Right kidney (tissue), 9 donors: ENCODE data around the gene UBR1.
"Not testable (repeated sequence)": the region's sequence is repeated elsewhere in the genome, so short reads cannot be mapped to it uniquely, and the experiment has no call there.

Source experiments
- DNase-seq: peaks from one replicate; pipeline ENCODE4 v3.0.0-alpha.2; 2016
- long read RNA-seq, 8 donors: transcript quantifications; one replicate each; lab custom pipeline, GENCODE V29; 2026

UBR1 gene
- long read RNA-seq, donor 1, partial matches to known transcripts, result 0 of 2 reads
- long read RNA-seq, donor 1, other reads (novel, unspliced or antisense), result 0 of 2 reads
- long read RNA-seq, donor 2, result 0 reads
- long read RNA-seq, donor 3, result 0 reads
- long read RNA-seq, donor 4, partial matches to known transcripts, result 0 of 1 reads
- long read RNA-seq, donor 4, other reads (novel, unspliced or antisense), result 0 of 1 reads
- long read RNA-seq, donor 5, result 0 reads
- long read RNA-seq, donor 6, result 0 reads
- long read RNA-seq, donor 7, result 0 reads
- long read RNA-seq, donor 8, partial matches to known transcripts, result 9 of 9 reads
- long read RNA-seq, donor 8, other reads (novel, unspliced or antisense), result 0 of 9 reads

DNA sequence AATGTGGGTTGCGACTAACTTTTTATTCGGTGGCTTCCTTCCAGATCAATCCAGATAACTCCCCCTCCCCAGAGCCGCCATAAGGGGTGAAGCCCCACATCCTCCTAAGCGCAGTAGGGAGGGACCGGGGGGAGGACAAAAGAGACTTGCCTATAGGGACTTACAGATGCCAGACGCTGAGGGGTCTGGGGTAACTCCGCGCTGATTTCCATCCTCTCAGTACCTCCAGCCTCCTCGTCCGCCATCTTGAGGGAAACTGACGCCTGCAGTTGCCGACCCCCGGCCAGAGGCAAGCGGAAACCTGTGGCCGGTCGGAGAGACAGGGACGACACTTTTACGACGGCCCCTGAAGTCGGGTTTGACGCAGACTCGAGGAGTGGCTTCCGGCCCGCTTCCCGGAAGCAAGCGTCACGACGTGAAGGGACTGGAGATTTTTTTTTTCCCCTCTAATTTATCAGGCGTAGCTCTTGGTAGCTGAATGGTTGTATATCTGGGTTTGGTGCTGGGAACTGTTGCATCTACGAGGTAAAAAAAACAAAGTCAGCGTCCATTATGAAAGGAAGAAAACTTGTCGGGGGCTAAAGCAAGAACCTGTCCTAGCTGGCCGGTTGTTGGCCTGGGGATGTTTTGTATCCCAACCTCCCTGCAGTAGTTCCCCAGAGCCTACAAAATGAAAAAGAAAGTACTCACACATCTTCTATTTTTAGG, at the start of gene UBR1:
Gene UBR1 (minus strand): TSS at position 261 of the 708 bp plus-strand sequence. CDS start 16 bp downstream, at position 245.
- DNase-seq, result peak; percentile 82

DNA sequence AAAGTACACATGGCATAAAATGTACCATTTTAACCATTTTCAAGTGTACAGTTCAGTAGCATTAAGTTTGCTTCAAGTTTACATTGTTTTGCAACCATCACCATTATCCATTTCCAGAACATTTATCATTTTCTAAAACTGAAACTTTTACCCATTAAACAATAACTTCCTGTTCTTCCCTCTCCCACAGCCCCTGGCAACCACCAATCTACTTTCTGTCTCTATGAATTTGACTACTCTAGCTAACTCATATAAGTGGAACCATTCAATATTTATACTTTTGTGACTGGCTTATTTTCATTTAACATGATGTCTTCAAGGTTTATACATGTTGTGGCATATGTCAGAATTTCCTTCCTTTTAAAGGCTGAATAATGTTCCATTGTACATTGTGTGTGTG, 47.4 kb upstream of the UBR1 start:
- no peak for DNase-seq

DNA sequence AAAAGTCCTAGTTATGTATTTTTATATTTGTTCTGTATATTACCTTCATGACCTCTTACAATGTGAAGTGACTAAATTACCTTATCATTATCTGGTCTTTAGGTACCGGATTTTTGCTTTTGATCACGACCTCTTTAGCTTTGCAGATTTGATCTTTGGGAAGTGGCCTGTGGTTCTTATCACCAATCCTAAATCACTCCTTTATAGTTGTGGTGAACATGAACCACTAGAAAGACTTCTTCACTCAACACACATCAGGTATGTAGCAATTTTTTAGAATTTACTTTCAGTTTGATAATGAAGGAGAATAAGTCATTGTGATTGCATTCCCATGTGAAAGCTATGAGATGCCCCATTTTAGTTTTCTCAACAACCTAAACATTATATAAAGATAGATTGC, 45.9 kb upstream of the UBR1 start:
- DNase-seq, result no peak

DNA sequence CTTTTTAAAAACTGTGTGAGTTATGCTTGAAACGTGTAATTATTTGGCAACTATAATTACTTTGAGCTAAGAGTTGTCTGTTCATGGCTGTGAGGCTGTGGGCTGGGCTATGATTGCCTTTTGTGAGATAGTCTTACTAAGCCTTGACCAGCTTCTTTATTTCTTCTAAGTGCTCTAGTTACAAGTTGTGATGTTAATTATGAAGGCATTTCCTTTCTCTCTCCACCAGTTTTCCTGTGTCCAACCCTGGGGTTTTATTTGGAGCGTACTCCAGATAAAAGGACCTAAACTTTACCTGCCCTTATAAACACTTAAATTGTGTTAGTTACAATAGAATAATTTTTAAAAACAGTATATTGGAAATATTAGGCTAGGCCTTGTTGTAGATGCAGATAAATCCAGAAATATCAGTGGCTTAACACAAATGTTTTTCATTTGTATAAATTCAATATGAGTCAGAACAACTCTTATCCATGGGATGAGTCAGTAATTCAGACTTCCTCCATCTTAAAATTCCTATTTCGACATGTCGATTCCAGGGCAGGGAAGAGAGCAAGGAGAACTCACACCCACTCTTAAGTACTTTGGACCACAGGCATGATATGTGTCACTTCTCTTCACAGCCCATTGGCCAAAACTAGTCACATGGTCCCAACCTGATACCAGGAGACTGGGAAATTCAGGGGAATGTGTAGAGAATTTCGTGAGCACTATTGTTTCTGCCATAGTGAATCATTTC, 44.5 kb upstream of the UBR1 start:
- no peak for DNase-seq

GRCh38 chr15:43146184-43146583, 40.3 kb upstream of the UBR1 start:
- DNase-seq, result no peak

GRCh38 chr15:43144512-43144911, 38.7 kb upstream of the UBR1 start:
- DNase-seq, result no peak

DNA sequence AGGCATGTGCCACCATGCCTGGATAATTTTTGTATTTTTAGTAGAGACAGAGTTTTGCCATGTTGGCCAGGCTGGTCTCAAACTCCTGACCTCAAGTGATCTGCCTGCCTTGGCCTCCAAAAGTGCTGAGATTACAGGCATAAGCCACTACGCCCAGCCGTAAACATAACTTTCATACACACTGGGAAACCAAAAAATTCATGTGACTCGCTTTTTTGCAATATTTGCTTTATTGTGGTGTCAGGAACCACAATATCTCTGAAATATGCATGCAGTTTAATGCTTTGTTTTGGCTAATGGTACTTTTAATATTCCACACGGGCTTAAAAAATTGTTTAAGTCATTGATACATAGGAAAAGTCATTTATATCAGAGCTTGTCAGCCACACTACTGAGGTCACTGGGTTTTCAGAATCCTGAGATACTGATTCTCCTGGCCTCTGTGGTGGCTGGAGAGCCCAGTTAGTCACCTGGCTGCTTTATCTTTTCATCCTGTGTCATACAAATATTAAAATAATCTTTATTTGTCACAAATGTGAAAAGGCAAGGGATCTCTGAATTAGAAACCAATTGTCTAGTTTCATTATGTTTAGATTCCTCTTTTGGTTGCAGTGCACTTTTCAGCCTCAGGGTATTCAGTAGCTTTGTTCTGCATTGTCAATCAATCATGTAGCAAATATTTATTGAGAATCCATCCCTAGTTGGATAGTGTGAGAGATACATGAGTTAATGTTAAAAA, 37.5 kb upstream of the UBR1 start:
- no peak for DNase-seq

- no peak for DNase-seq
Measured at GRCh38 chr15:43135351-43135750, 29.5 kb upstream of the UBR1 start.

DNA sequence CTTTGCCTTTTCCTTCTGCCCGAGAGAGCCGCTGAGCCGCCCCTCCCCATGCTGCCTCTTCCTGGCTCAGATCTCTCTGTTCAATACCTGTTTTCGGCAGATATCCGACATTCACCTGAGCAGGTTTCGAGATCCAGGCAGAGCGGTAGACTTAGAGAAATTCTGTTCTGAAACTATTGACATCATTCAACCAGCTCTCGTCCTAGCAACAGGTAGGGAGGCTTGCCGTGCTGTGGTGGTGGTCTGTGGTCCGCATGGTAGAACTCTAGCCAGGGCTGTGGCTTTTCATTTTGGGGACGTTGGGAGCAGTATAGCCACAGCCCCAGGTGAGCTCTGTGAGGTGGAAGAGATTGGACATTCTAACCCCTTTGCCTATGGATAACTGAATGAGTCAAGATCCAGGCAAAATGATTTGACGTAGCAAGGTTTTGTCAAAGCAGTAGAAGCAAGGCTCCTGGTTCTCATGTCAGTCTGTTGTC, 28.4 kb upstream of the UBR1 start:
- DNase-seq, result no peak

- DNase-seq, result peak; percentile 87
Measured at GRCh38 chr15:43133430-43134156, 27.8 kb upstream of the UBR1 start, which contains the start of gene TMEM62. Gene TMEM62, plus strand, starts transcription at chr15:43133586. Its CDS starts 217 bp downstream, at chr15:43133803.

DNA sequence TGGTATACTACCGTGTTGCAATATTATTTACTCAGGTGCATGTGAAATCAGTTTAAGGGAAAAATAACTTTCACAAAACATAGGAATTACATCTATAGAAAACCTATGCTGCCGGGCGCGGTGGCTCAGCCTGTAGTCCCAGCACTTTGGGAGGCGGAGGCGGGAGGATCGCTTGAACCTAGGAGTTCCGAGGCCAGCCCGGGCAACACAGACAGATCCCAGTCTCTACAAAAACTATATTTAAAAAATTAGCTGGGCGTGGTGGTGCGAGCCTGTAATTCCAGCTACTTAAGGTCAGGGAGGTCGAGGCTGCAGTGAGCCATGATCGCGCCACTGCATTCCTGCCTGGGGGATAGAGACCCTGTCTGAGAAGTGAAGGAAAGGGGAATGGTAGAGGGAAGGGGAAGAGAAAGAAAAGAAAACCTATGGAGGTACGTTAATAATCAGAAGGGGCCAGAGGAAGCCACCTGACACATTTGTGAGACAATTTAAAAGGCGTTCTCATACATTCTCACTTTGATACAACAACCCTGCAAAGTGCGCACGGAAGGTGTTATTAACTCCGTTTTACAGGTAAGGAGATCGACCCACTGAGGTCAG, 27.1 kb upstream of the UBR1 start:
- DNase-seq, result no peak

GRCh38 chr15:43128980-43129335, 23.1 kb upstream of the UBR1 start:
- no peak for DNase-seq

DNA sequence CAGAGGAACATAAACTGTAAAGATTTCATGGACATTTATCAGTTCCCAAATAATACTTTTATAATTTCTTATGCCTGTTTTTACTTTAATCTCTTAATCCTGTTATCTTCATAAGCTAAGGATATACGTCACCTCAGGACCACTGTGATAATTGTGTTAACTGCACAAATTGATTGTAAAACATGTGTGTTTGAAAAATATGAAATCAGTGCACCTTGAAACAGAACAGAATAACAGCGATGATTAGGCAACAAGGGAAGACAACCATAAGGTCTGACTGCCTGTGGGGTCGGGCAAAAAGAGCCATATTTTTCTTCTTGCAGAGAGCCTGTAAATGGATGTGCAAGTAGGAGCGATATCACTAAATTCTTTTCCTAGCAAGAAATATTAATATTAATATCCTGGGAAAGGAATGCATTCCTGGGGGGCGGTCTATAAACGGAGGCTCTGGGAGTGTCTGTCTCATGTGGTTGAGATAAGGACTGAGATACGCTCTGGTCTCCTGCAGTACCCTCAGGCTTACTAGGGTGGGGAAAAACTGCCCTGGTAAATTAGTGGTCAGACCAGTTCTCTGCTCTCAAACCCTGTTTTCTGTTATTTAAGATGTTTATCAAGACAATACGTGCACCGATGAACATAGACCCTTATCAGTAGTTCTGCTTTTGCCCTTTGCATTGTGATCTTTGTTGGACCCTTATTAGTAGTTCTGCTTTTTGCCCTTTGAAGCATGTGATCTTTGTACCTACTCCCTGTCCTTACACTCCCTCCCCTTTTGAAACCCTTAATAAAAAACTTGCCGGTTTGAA, 22.5 kb upstream of the UBR1 start:
- not testable (repeated sequence) for DNase-seq

GRCh38 chr15:43127752-43128151, 21.9 kb upstream of the UBR1 start:
- DNase-seq, result no peak

DNA sequence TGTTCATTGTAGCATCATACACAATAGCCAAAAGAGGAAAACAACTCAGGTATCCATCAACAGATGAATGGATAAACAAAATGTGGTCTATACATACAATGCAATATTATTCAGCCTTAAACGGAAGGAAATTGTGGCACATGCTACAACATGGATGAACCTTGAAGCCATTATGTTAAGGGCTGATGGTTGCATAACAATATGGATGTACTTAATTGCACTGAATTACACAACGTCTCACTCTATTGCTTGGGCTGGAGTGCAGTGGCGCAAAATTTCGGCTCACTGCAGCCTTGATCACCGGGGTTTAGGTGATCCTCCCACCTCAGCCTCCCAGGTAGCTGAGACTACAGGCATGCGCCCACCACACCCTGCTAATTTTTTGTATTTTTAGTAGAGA, 20.5 kb upstream of the UBR1 start:
- no peak for DNase-seq

DNA sequence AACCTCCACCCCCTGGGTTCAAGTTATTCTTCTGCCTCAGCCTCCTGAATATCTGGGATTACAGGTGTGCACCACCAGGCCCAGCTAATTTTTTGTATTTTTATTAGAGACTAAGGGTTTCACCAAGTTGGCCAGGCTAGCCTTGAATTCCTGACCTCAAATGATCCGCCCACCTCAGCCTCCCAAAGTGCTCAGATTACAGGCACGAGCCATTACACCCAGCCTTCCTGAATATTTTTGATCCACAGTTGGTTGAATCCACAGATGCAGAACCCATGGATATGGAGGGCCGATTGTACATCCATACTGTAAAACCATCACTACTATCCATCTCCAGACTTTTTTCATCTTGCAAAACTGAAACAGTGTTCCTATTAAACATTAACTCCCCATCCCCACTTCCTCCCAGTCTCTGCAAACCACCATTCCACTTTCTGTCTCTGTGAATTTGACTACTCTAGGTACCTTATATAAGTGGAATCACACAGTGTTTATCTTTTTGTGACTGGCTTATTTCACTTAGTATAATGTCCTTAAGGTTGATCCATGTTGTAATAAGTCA, 19.3 kb upstream of the UBR1 start:
- no peak for DNase-seq

DNA sequence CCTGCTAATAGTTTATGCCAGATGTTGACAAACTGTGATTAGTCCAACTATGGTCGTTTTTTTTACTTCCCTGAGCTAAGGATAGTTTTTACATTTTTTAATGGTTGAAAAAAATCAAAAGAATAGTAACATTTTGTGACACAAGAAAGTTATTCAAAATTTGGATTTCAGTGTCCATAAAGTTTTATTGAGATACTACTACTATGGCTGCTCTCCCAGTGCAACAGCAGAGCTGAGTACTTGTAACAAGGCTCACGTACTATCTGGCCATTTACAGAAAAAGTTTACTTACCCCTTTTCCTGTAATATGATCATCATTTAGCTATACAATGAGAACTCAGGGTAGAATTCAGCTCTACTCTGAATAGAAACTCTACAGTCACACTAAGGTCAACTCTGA, 16.0 kb upstream of the UBR1 start:
- DNase-seq, result no peak

DNA sequence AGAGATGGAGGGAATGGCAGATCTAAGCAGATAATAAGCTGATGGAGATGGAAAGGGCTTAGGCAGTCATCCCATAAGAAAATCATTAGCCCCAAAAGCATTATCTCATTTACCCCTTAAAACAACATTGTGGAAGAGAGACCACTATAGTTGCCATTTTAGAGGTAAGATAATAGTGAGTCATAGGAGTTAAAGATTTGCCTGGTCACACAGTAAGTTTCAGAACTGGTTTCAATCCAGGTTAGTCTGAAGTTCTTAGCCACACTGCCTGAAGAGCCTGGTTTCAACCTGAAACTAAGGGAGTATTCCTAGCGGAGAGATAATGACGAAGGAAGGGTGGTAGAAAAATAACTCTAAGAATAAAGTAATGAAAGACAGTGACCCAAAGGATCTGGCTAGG, 13.0 kb upstream of the UBR1 start:
- no peak for DNase-seq

DNA sequence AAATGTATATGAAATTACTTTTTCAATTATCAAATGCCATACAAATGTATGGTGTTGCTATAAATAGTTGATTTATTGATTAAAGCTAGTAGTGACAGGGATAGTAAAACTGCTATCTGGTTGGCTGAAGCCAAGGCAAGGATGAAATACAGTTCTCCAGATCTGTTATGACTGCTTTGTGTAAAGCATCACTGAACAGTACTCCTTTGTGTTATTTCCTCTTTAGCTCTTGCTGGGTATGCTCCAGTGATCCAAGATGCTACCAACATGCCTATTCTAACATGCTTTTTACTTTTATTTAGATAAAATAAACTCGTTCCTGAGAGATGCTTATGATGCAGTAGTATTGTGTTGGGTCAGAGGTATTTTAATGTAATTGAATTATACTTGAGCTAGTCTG, 12.4 kb upstream of the UBR1 start:
- DNase-seq, result no peak

- no peak for DNase-seq
Measured at GRCh38 chr15:43111354-43111753, 5.5 kb upstream of the UBR1 start.
